MM.1S (cell line): ENCODE results near the gene ADAM8.

Experiments used
- DNase-seq: peaks from one replicate; pipeline ENCODE4 v3.0.0-alpha.2; 2015
- H2AFZ ChIP-seq: fragments of 300-600 bp; sonication (generic); 2 replicates; pipeline ENCODE4 v1.6.0; 2016; ENCODE audit warnings: antibody characterized with exemption, low read length
- H3F3A ChIP-seq: fragments of 300-600 bp; sonication (generic); 2 replicates; pipeline ENCODE4 v1.6.1; 2016; ENCODE audit warnings: mild to moderate bottlenecking, antibody characterized with exemption, low read length, moderate library complexity, mixed read lengths; ENCODE audit not compliant: insufficient read depth
- H3K27ac ChIP-seq: fragments of 300-600 bp; sonication (generic); 2 replicates; pipeline ENCODE4 v1.5.1; 2016; ENCODE audit warnings: mild to moderate bottlenecking, low read length
- H3K27me3 ChIP-seq: fragments of 300-600 bp; sonication (generic); replicated peaks from 2 replicates; pipeline ENCODE4 v1.6.0; 2016; ENCODE audit warnings: low read length; ENCODE audit not compliant: insufficient read depth
- H3K36me3 ChIP-seq: fragments of 300-600 bp; sonication (generic); replicated peaks from 2 replicates; pipeline ENCODE4 v1.6.1; 2016; ENCODE audit warnings: mild to moderate bottlenecking, low read length, mixed read lengths; ENCODE audit not compliant: insufficient read depth
- H3K4me1 ChIP-seq: fragments of 300-600 bp; sonication (generic); 2 replicates; pipeline ENCODE4 v1.6.1; 2016; ENCODE audit warnings: low read length, mixed read lengths
- H3K4me2 ChIP-seq: fragments of 300-600 bp; sonication (generic); 2 replicates; pipeline ENCODE4 v1.6.0; 2016; ENCODE audit warnings: low read depth, low read length
- H3K4me3 ChIP-seq: fragments of 300-600 bp; sonication (generic); 2 replicates; pipeline ENCODE4 v1.5.1; 2016; ENCODE audit warnings: low read length, mixed read lengths
- H3K79me2 ChIP-seq: fragments of 300-600 bp; sonication (generic); 2 replicates; pipeline ENCODE4 v1.6.1; 2016; ENCODE audit warnings: mixed run types, low read length, mixed read lengths
- H3K9ac ChIP-seq: fragments of 300-600 bp; sonication (generic); 2 replicates; pipeline ENCODE4 v1.6.1; 2016; ENCODE audit warnings: low read length, mixed read lengths
- H3K9me2 ChIP-seq: fragments of 300-600 bp; sonication (generic); replicated peaks from 2 replicates; pipeline ENCODE4 v1.6.1; 2016; ENCODE audit warnings: mild to moderate bottlenecking, low read length, mixed read lengths; ENCODE audit not compliant: insufficient read depth
- H3K9me3 ChIP-seq: fragments of 300-600 bp; sonication (generic); replicated peaks from 2 replicates; pipeline ENCODE4 v1.6.1; 2016; ENCODE audit warnings: mild to moderate bottlenecking, low read length, mixed read lengths; ENCODE audit not compliant: insufficient read depth
- H4K20me1 ChIP-seq: fragments of 300-600 bp; sonication (generic); 2 replicates; pipeline ENCODE4 v1.6.1; 2016; ENCODE audit warnings: mild to moderate bottlenecking, low read length, moderate library complexity, mixed read lengths; ENCODE audit not compliant: insufficient read depth
- EZH2 ChIP-seq: fragments of 300-600 bp; sonication (generic); optimal IDR thresholded peaks from 2 replicates; pipeline ENCODE3; 2017; ENCODE audit warnings: low read depth, mild to moderate bottlenecking, antibody characterized with exemption, low read length, mixed read lengths
- EZH2phosphoT487 ChIP-seq: fragments of 300-600 bp; sonication (generic); IDR thresholded peaks from 2 replicates; pipeline ENCODE4 v1.6.1; 2018; ENCODE audit warnings: antibody characterized with exemption, low read length
- TF ChIP-seq, protein P1 (sequence below): fragments of 300-600 bp; sonication (generic); IDR thresholded peaks from 2 replicates; pipeline ENCODE4 v1.5.1; 2016; ENCODE audit warnings: antibody characterized with exemption, low read length, mixed read lengths

Gene ADAM8

DNA sequence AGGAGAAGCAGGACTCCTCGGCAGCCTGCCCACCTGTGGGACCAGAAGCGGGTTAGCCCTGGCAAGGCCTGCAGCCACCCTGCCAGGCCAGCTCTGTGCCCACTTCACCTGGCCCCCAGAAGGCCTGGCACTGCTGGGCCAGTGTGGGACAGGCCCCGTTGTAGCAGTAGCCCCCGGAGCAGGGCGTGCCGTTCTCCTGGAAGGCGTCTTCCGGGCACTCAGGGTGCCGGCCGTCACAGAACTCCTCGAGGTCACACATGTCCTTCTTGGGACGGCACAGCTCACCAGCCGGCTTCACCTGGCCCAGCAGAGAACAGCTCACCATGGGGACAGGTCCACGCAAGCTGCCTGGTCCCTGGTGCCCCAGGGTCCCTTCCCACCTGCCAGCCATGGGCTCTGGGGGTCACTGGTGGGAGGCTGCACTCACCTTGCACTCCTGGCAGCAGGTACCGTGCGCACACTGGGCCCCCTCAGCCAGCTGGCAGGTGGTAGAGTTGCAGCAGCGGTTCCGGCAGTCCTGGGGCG lies 5.8 kb downstream of the ADAM8 start:
- Histone ChIP-seq H3K9ac (no peak overlapping the region), H3K27ac (no peak overlapping the region), H2AFZ (no peak overlapping the region), H3K36me3 (peaks cover 3% of the 10 kb centered on the region), H3F3A (peaks cover 8% of the 10 kb centered on the region; the same call in 1 of the 2 replicates), H3K4me1 (no peaks in the 10 kb centered on the region), H3K4me2 (no peak overlapping the region), H3K9me3 (no peaks in the 10 kb centered on the region), H3K9me2 (no peaks in the 10 kb centered on the region), H3K27me3 (no peaks in the 10 kb centered on the region), H3K4me3 (no peak overlapping the region), H4K20me1 (no peaks in the 10 kb centered on the region), H3K79me2 (peaks cover 56% of the 10 kb centered on the region)
- no peak for DNase-seq
- TF ChIP-seq, protein P1, sequence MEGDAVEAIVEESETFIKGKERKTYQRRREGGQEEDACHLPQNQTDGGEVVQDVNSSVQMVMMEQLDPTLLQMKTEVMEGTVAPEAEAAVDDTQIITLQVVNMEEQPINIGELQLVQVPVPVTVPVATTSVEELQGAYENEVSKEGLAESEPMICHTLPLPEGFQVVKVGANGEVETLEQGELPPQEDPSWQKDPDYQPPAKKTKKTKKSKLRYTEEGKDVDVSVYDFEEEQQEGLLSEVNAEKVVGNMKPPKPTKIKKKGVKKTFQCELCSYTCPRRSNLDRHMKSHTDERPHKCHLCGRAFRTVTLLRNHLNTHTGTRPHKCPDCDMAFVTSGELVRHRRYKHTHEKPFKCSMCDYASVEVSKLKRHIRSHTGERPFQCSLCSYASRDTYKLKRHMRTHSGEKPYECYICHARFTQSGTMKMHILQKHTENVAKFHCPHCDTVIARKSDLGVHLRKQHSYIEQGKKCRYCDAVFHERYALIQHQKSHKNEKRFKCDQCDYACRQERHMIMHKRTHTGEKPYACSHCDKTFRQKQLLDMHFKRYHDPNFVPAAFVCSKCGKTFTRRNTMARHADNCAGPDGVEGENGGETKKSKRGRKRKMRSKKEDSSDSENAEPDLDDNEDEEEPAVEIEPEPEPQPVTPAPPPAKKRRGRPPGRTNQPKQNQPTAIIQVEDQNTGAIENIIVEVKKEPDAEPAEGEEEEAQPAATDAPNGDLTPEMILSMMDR, result no peak
- no peak for TF ChIP-seq EZH2phosphoT487
- no peak for TF ChIP-seq EZH2

DNA sequence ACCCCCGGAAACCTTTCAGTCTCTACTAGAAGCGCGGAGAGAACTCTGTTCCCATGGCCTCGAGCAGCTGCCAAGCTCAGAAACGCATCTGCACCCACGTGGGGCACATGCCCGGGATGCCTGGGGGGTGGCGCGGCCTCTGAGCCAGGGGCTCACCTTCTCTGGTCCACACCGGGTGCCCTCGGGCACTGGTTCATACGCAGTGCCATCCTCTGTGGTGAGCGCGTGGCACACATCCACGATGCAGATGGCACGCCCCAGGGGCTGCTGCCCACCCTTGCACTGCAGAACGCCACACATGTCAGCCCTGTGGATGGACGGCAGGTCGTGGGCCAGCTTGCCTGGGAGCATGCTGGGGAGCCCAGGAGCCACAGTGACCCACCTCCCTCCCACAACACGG lies 6.5 kb downstream of the ADAM8 start:
- Histone ChIP-seq H3F3A (peaks cover 5% of the 10 kb centered on the region; the same call in 1 of the 2 replicates), H3K79me2 (peaks cover 49% of the 10 kb centered on the region), H3K27ac (no peak overlapping the region), H3K4me2 (no peak overlapping the region), H3K9me2 (no peaks in the 10 kb centered on the region), H3K9me3 (no peaks in the 10 kb centered on the region), H3K36me3 (peaks cover 3% of the 10 kb centered on the region), H3K4me3 (no peak overlapping the region), H4K20me1 (no peaks in the 10 kb centered on the region), H3K27me3 (no peaks in the 10 kb centered on the region), H3K9ac (no peak overlapping the region), H3K4me1 (no peaks in the 10 kb centered on the region), H2AFZ (no peak overlapping the region)
- TF ChIP-seq, protein P1, result no peak
- TF ChIP-seq EZH2 (no peak), EZH2phosphoT487 (no peak)
- no peak for DNase-seq

DNA sequence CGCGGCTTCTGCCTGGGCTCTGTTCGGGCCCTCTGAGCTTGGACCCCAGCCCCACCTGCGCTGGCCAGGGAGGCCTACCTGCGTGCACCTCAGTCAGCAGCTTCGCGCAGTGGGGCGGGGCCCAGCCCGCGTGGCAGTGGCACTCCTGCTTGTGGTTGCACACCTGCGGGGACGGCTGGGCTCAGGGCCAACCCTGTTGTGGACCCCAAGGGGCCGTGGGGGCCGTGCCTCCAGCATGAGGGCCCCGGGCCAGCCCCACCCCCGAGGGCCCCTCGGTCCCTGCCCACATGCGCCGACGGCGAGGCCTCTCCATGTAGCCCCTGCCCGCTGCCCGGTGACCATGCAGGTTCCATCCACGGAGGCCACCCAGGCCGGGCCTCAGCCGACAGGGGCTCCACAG lies 7.3 kb downstream of the ADAM8 start:
- no peaks in the 10 kb centered on the region for H3K9me3 ChIP-seq
- no peak for TF ChIP-seq EZH2phosphoT487
- no peak for TF ChIP-seq EZH2
- TF ChIP-seq, protein P1, result no peak
- no peaks in the 10 kb centered on the region for H3K27me3 ChIP-seq
- peaks cover 41% of the 10 kb centered on the region for H3K79me2 ChIP-seq
- H4K20me1 ChIP-seq, result no peaks in the 10 kb centered on the region
- no peak overlapping the region for H2AFZ ChIP-seq
- no peak overlapping the region for H3K4me2 ChIP-seq
- no peak overlapping the region for H3K4me3 ChIP-seq
- H3K9me2 ChIP-seq, result no peaks in the 10 kb centered on the region
- H3K4me1 ChIP-seq, result no peaks in the 10 kb centered on the region
- H3K36me3 ChIP-seq, result peaks cover 3% of the 10 kb centered on the region
- H3F3A ChIP-seq, result peaks cover 5% of the 10 kb centered on the region; the same call in 1 of the 2 replicates
- DNase-seq, result no peak
- H3K9ac ChIP-seq, result no peak overlapping the region
- no peak overlapping the region for H3K27ac ChIP-seq
